Naive B cell (primary cell): ENCODE measurements around the gene TSPYL4. TPM values are rescaled to one million over a fixed set of nuclear protein-coding genes. Genes with fewer than 3 reads are reported as not detected.

Experiments
- ATAC-seq, 2 donors: fragments of 150-1000 bp; cut with Tn5 transposase; 2 replicates each; pipeline ENCODE4 v1.10.0; 2021; ENCODE audit warnings: low read depth in 2 of 2, mild to moderate bottlenecking in 2 of 2, moderate library complexity in 2 of 2
- DNase-seq: peaks from one replicate; pipeline ENCODE4 v3.0.0; 2022
- H3K27ac Mint-ChIP-seq, 6 donors: one replicate each; pipeline ENCODE4 v1.8.0; 2020 to 2022; ENCODE audit warnings: mild to moderate bottlenecking in 6 of 6, mixed read lengths in 6 of 6, moderate library complexity in 5 of 6, inconsistent platforms in 2 of 6
- H3K27me3 Mint-ChIP-seq, 3 donors: one replicate each; pipeline ENCODE4 v1.8.0; 2021 to 2022; ENCODE audit warnings: mixed read lengths in 3 of 3, mild to moderate bottlenecking in 1 of 3
- H3K36me3 Mint-ChIP-seq, 2 donors: one replicate each; pipeline ENCODE4 v1.8.0; 2020 to 2022; ENCODE audit warnings: mixed read lengths in 2 of 2, inconsistent platforms in 1 of 2, mild to moderate bottlenecking in 1 of 2
- H3K4me1 Mint-ChIP-seq, 3 donors: one replicate each; pipeline ENCODE4 v1.8.0; 2020 to 2022; ENCODE audit warnings: mixed read lengths in 3 of 3, inconsistent platforms in 1 of 3, mild to moderate bottlenecking in 1 of 3, moderate library complexity in 1 of 3
- H3K4me3 Mint-ChIP-seq, 8 donors: one replicate each; pipeline ENCODE4 v1.8.0; 2020 to 2022; ENCODE audit warnings: mild to moderate bottlenecking in 8 of 8, mixed read lengths in 8 of 8, moderate library complexity in 8 of 8, inconsistent platforms in 2 of 8
- H3K9me3 Mint-ChIP-seq, 7 donors: one replicate each; pipeline ENCODE4 v1.8.0; 2020 to 2022; ENCODE audit warnings: mixed read lengths in 7 of 7, mild to moderate bottlenecking in 5 of 7, inconsistent platforms in 2 of 7, moderate library complexity in 1 of 7
- polyA plus RNA-seq, 6 donors: library from polyadenylated mRNA; unstranded; fragments of 300-500 nt; fragmentation: Illumina TruSeq; gene quantifications; one replicate each; pipeline ENCODE4 v1.2.3, GENCODE V29; 2021; ENCODE audit warnings: low read depth in 6 of 6

Gene TSPYL4
- polyA plus RNA-seq, 6 donors from 2014 or later = 11.6 to 17.8 (median 14.4) TPM

- H3K27me3 Mint-ChIP-seq = no peaks in the 10 kb centered on the region
- peaks cover 10 to 53% (median 24%) of the 10 kb centered on the region in 3 donors for H3K4me1 Mint-ChIP-seq
- H3K4me3 Mint-ChIP-seq = no peak overlapping the region
- H3K9me3 Mint-ChIP-seq = peaks cover 7 to 18% (median 14%) of the 10 kb centered on the region in 7 donors
- peaks cover 13 to 46% of the 10 kb centered on the region in 2 donors for H3K36me3 Mint-ChIP-seq
- peak overlapping the region in 2 of 6 donors; percentile 47 to 68 for H3K27ac Mint-ChIP-seq
- DNase-seq (no peak), ATAC-seq (no peak)
Observed at GRCh38 chr6:116265041-116265829, 11.4 kb upstream of the TSPYL4 start.

- DNase-seq (no peak), ATAC-seq (no peak)
- peaks cover 13 to 46% of the 10 kb centered on the region in 2 donors for H3K36me3 Mint-ChIP-seq
- H3K27me3 Mint-ChIP-seq = no peaks in the 10 kb centered on the region
- H3K27ac Mint-ChIP-seq = no peak overlapping the region
- H3K9me3 Mint-ChIP-seq = peaks cover 7 to 18% (median 14%) of the 10 kb centered on the region in 7 donors
- no peak overlapping the region for H3K4me3 Mint-ChIP-seq
- peaks cover 13 to 49% (median 21%) of the 10 kb centered on the region in 3 donors for H3K4me1 Mint-ChIP-seq
Observed at GRCh38 chr6:116263353-116263752, 9.5 kb upstream of the TSPYL4 start.

GRCh38 chr6:116258520-116258919 lies 4.6 kb upstream of the TSPYL4 start:
- DNase-seq = no peak
- peaks cover 5 to 29% (median 13%) of the 10 kb centered on the region in 3 donors for H3K4me1 Mint-ChIP-seq
- H3K9me3 Mint-ChIP-seq = peaks cover under 1 to 16% (median 7%) of the 10 kb centered on the region in 7 donors
- peaks cover 13 to 26% of the 10 kb centered on the region in 2 donors for H3K36me3 Mint-ChIP-seq
- no peak for ATAC-seq
- no peaks in the 10 kb centered on the region for H3K27me3 Mint-ChIP-seq
- H3K27ac Mint-ChIP-seq = no peak overlapping the region
- no peak overlapping the region for H3K4me3 Mint-ChIP-seq

GRCh38 chr6:116256694-116257093 lies 2.8 kb upstream of the TSPYL4 start:
- peaks cover 0 to 8% of the 10 kb centered on the region in 2 donors for H3K36me3 Mint-ChIP-seq
- H3K4me1 Mint-ChIP-seq = peaks cover 5 to 14% (median 12%) of the 10 kb centered on the region in 3 donors
- DNase-seq (no peak), ATAC-seq (no peak)
- H3K27me3 Mint-ChIP-seq = no peaks in the 10 kb centered on the region
- no peak overlapping the region for H3K27ac Mint-ChIP-seq
- H3K4me3 Mint-ChIP-seq = no peak overlapping the region
- H3K9me3 Mint-ChIP-seq = peaks cover 0 to 2% (median 0%) of the 10 kb centered on the region in 7 donors

- H3K27me3 Mint-ChIP-seq = no peaks in the 10 kb centered on the region
- ATAC-seq = no peak
- no peaks in the 10 kb centered on the region for H3K36me3 Mint-ChIP-seq
- no peak for DNase-seq
- H3K27ac Mint-ChIP-seq = no peak overlapping the region
- H3K4me1 Mint-ChIP-seq = peaks cover 2 to 20% (median 3%) of the 10 kb centered on the region in 3 donors
- peaks cover 0 to 2% (median 0%) of the 10 kb centered on the region in 7 donors for H3K9me3 Mint-ChIP-seq
- no peak overlapping the region for H3K4me3 Mint-ChIP-seq
Observed at GRCh38 chr6:116255246-116255800, 1.4 kb upstream of the TSPYL4 start.

GRCh38 chr6:116254297-116255056 lies 602 bp upstream of the TSPYL4 start:
- peaks cover 0 to 24% (median 0%) of the 10 kb centered on the region in 3 donors for H3K4me1 Mint-ChIP-seq
- H3K36me3 Mint-ChIP-seq = no peaks in the 10 kb centered on the region
- no peak overlapping the region for H3K4me3 Mint-ChIP-seq
- ATAC-seq = no peak
- H3K27ac Mint-ChIP-seq = no peak overlapping the region
- peaks cover 0 to under 1% (median 0%) of the 10 kb centered on the region in 7 donors for H3K9me3 Mint-ChIP-seq
- no peak for DNase-seq
- no peaks in the 10 kb centered on the region for H3K27me3 Mint-ChIP-seq

- ATAC-seq = no peak
- no peaks in the 10 kb centered on the region for H3K36me3 Mint-ChIP-seq
- H3K27me3 Mint-ChIP-seq = no peaks in the 10 kb centered on the region
- no peak overlapping the region for H3K4me3 Mint-ChIP-seq
- H3K4me1 Mint-ChIP-seq = peaks cover 0 to 32% (median 9%) of the 10 kb centered on the region in 3 donors
- no peak for DNase-seq
- no peak overlapping the region for H3K27ac Mint-ChIP-seq
- H3K9me3 Mint-ChIP-seq = no peaks in the 10 kb centered on the region
Observed at GRCh38 chr6:116253188-116253504, 729 bp downstream of the TSPYL4 start.

GRCh38 chr6:116251568-116252384 lies 2.1 kb downstream of the TSPYL4 start:
- no peaks in the 10 kb centered on the region for H3K36me3 Mint-ChIP-seq
- H3K4me1 Mint-ChIP-seq = peaks cover 0 to 32% (median 10%) of the 10 kb centered on the region in 3 donors
- DNase-seq (no peak), ATAC-seq (no peak)
- H3K27ac Mint-ChIP-seq = peak overlapping the region in 3 of 6 donors; percentile 32 to 83 (median 36)
- H3K4me3 Mint-ChIP-seq = peak overlapping the region in 1 of 8 donors; percentile 42
- no peaks in the 10 kb centered on the region for H3K27me3 Mint-ChIP-seq
- H3K9me3 Mint-ChIP-seq = no peaks in the 10 kb centered on the region

GRCh38 chr6:116248577-116248976 lies 5.3 kb downstream of the TSPYL4 start:
- no peak for DNase-seq
- Mint-ChIP-seq H3K9me3 (no peaks in the 10 kb centered on the region), H3K4me3 (peak overlapping the region in 1 of 8 donors; percentile 50), H3K4me1 (peaks cover 0 to 32% (median 10%) of the 10 kb centered on the region in 3 donors), H3K36me3 (no peaks in the 10 kb centered on the region), H3K27me3 (no peaks in the 10 kb centered on the region), H3K27ac (peak overlapping the region in 3 of 6 donors; percentile 36 to 53 (median 43))
- no peak for ATAC-seq

- H3K36me3 Mint-ChIP-seq = no peaks in the 10 kb centered on the region
- no peak overlapping the region for H3K4me3 Mint-ChIP-seq
- no peak for DNase-seq
- H3K27ac Mint-ChIP-seq = peak overlapping the region in 2 of 6 donors; percentile 34 to 58
- H3K4me1 Mint-ChIP-seq = peaks cover 0 to 29% (median 10%) of the 10 kb centered on the region in 3 donors
- H3K9me3 Mint-ChIP-seq = no peaks in the 10 kb centered on the region
- no peak for ATAC-seq
- no peaks in the 10 kb centered on the region for H3K27me3 Mint-ChIP-seq
Observed at GRCh38 chr6:116247285-116247684, 6.6 kb downstream of the TSPYL4 start.

- H3K36me3 Mint-ChIP-seq = no peaks in the 10 kb centered on the region
- no peaks in the 10 kb centered on the region for H3K27me3 Mint-ChIP-seq
- H3K4me1 Mint-ChIP-seq = peaks cover 0 to 20% (median 10%) of the 10 kb centered on the region in 3 donors
- no peaks in the 10 kb centered on the region for H3K9me3 Mint-ChIP-seq
- DNase-seq = no peak
- H3K27ac Mint-ChIP-seq = no peak overlapping the region
- ATAC-seq = no peak
- H3K4me3 Mint-ChIP-seq = no peak overlapping the region
Observed at GRCh38 chr6:116246089-116246488, 7.8 kb downstream of the TSPYL4 start.

- Mint-ChIP-seq H3K4me1 (peaks cover 0 to 10% (median 8%) of the 10 kb centered on the region in 3 donors), H3K27ac (no peak overlapping the region), H3K4me3 (no peak overlapping the region), H3K27me3 (no peaks in the 10 kb centered on the region), H3K9me3 (no peaks in the 10 kb centered on the region), H3K36me3 (peaks cover 0 to 9% of the 10 kb centered on the region in 2 donors)
- ATAC-seq = no peak
- DNase-seq = no peak
Observed at GRCh38 chr6:116244284-116244683, 9.6 kb downstream of the TSPYL4 start.

- no peak overlapping the region for H3K4me3 Mint-ChIP-seq
- no peaks in the 10 kb centered on the region for H3K27me3 Mint-ChIP-seq
- DNase-seq = no peak
- H3K4me1 Mint-ChIP-seq = no peaks in the 10 kb centered on the region
- peaks cover 0 to 9% of the 10 kb centered on the region in 2 donors for H3K36me3 Mint-ChIP-seq
- ATAC-seq = no peak
- no peaks in the 10 kb centered on the region for H3K9me3 Mint-ChIP-seq
- no peak overlapping the region for H3K27ac Mint-ChIP-seq
Observed at GRCh38 chr6:116239856-116240255, 14.0 kb downstream of the TSPYL4 start.
